HG03442 (cell line): Measurements from ENCODE around the gene TLX2.
A peak's percentile ranks its signal among the peaks of the same experiment; 100 is the strongest.

Experiments
- ATAC-seq: cut with Tn5 transposase; IDR thresholded peaks from one replicate; pipeline ENCODE4 v1.9.1; 2021; ENCODE audit warnings: mild to moderate bottlenecking, moderate library complexity; ENCODE audit not compliant: unreplicated experiment

Gene TLX2

DNA sequence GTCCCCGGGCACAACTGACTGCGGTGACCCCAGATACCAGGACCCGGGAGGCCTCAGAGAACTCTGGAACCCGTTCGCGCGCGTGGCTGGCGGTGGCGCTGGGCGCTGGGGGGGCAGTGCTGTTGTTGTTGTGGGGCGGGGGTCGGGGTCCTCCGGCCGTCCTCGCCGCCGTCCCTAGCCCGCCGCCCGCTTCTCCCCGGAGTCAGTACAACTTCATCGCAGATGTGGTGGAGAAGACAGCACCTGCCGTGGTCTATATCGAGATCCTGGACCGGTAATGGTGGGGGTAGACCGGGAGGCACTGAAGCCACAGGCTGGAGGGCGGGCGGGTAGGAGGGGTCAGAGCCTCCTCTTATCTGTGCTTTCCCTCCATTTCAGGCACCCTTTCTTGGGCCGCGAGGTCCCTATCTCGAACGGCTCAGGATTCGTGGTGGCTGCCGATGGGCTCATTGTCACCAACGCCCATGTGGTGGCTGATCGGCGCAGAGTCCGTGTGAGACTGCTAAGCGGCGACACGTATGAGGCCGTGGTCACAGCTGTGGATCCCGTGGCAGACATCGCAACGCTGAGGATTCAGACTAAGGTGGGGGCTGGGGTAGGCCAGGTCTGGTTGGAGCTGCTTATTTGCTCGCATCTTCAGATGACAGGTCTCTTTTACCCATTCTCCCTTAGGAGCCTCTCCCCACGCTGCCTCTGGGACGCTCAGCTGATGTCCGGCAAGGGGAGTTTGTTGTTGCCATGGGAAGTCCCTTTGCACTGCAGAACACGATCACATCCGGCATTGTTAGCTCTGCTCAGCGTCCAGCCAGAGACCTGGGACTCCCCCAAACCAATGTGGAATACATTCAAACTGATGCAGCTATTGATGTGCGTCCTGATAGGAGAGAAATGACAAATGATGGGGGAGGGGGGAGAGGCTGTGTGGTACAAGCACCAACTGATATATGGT lies 16.3 kb downstream of the TLX2 start:
- peak; percentile 24 for ATAC-seq

GRCh38 chr2:74531666-74532065 lies 17.4 kb downstream of the TLX2 start:
- no peak for ATAC-seq

DNA sequence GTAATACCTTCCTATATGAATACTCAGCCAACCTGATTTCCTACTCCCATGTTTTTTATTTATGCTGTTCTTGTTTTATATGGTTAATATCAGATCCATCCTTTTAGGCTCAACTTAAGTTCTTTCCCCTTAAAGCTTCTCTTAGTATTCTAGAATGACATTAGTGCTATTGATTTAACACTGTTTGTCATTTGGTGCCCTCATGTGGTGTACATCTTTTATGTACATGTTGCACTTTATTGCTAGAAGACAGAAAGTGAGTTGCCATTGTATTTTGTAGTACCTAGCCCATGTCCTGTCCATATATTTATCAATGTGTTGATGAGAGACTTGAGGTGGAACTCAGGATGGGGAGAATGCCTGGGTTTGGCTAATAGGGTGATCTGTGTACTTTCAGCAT lies 18.0 kb downstream of the TLX2 start:
- ATAC-seq, result no peak

- ATAC-seq, result no peak
Measured at GRCh38 chr2:74533464-74533863, 19.2 kb downstream of the TLX2 start.

DNA sequence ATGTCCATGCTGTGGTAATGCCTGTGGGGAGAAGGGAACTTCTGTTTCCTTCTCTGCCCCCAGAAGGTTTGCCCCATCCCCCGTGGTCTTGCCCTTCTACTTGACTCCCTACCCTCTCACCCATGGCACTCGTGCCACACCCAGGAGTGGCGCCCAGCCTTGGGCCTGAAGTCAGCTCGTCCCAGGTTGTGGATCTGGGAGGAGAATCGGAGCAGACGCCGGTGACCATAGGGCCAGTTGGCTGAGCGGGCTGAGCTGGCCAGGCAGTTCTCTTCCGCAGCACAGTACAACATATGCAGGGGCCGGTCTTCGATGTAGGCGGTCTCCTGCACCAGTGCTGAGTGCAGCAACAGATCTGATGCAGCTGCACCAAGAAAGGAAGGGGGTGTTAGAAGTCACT lies 20.2 kb downstream of the TLX2 start:
- ATAC-seq, result no peak

DNA sequence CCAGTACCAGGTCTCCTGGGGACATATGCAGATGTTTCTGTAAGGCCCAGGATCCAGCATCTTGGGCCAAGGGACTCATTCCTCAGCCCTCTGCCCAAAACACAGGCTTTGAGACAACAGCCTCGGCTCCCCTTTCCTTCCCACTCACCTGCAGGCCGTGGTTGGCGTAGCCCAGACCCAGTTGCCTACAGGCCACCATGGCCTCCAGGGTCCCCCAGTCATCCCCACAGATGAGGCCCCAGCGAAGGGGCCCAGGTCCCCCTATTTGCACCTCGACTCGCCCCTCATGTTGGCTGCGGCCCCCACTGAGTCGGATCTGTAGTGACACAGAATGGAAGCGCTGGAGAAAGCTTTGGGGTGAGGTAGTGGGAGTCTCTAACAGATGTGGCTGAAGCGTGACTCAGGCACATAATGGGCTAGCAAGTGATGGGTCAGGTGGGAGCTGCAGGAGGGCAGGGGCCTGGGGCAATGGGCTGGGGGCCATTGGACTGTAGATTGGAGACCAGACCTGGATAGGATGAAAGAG lies 21.3 kb downstream of the TLX2 start:
- ATAC-seq, result no peak

GRCh38 chr2:74536166-74536950 lies 22.1 kb downstream of the TLX2 start:
- ATAC-seq, result no peak

GRCh38 chr2:74537140-74537539 lies 22.9 kb downstream of the TLX2 start:
- ATAC-seq, result no peak

DNA sequence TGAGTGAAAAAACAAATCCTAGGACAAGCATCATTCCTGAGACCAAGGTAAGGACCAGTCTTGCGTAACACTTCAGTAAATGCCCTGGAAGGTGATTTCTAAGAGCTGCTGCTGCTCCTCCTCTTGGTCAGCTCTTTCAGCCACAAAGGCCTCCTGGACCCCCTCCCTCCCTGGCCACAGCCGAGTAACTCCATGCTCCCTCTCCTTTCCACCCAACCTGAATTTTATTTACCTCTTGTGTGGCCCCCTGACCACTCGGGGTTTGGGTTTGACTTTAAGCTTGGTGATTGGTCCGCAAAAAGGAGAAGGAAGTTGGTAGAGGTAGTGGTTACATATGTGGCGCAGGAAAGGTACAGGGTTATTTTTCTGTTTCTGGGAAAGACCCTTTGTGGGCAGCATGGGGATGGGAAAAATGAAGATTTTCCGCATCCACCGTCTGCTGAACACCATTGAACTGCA lies 24.7 kb downstream of the TLX2 start:
- ATAC-seq, result no peak

- no peak for ATAC-seq
Measured at GRCh38 chr2:74540291-74540690, 26.0 kb downstream of the TLX2 start.

- no peak for ATAC-seq
Measured at GRCh38 chr2:74542978-74543377, 28.7 kb downstream of the TLX2 start.

- no peak for ATAC-seq
Measured at GRCh38 chr2:74544634-74545033, 30.4 kb downstream of the TLX2 start.

- no peak for ATAC-seq
Measured at GRCh38 chr2:74546004-74546403, 31.8 kb downstream of the TLX2 start.

GRCh38 chr2:74548285-74548899 lies 34.1 kb downstream of the TLX2 start:
- ATAC-seq, result no peak

DNA sequence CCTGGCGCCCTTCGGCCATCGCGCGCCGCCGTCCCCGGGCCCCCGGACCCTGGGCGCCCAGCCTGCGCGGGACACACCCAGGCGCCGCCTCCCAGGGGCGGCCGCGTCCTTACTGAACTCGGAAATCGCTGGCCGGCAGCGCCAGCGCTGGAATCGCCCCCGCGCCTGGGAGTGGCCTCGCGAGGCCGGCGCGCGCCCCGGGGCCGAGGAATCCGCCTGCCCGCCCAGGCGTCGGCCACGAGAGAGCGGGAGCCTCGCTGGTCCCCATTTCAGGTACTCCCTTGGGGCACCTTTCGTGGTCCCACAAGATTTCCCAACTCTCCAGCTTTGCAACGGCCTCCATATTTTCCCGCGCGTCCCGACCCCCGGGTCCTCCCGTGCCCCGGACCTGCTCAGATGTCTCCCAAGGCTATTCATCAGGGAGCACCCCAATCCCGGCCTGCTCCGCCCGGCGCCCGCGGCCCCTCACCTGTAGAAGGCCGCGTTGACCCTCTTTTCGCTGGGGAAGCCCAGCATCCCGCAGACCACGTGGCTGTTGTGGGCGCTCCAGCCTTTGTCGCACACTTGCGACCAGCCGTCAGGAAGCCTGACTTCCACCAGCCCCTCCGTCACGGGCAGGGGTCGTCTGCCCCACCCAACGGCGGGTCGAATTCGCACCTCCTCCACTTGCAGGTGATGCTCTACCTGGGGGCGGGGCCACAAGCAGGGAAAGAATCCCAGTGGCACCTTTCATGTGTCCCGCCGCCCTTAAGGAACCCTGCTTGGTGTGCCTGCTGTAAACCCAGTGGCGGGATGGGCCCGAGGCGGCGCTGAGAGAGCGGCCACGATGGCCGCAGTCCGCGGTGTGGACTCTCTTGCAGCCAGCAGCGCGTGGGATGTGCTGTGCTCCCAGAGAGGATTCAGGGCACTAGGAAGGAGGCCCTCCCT lies 34.9 kb downstream of the TLX2 start:
- no peak for ATAC-seq

- no peak for ATAC-seq
Measured at GRCh38 chr2:74550231-74550630, 36.0 kb downstream of the TLX2 start.

GRCh38 chr2:74551530-74551929 lies 37.3 kb downstream of the TLX2 start:
- no peak for ATAC-seq

GRCh38 chr2:74551942-74552913 lies 38.0 kb downstream of the TLX2 start:
- peak; percentile 17 for ATAC-seq
